22Rv1 (cell line): ENCODE measurements around the gene NR1D2.

ENCODE experiments used
- CTCF ChIP-seq: fragments of 450-650 bp; IDR thresholded peaks from 2 replicates; pipeline ENCODE4 v1.5.1; 2017; ENCODE audit warnings: mild to moderate bottlenecking
- ZFX ChIP-seq: fragments of 450-650 bp; IDR thresholded peaks from 2 replicates; pipeline ENCODE4 v1.6.1; 2017; ENCODE audit warnings: antibody characterized with exemption, borderline replicate concordance

GRCh38 chr3:23991683-23992628 lies 46.9 kb downstream of the NR1D2 start:
- no peak for TF ChIP-seq CTCF
- no peak for TF ChIP-seq ZFX
